H9 (cell line): ENCODE results near the gene KDM2A. TPM values are rescaled to one million over a fixed set of nuclear protein-coding genes. Genes with fewer than 3 reads are reported as not detected.

Source experiments
- DNase-seq: peaks from one replicate; pipeline ENCODE4 v3.0.0-alpha.2; 2017
- H2AFZ ChIP-seq: one replicate; pipeline ENCODE4 v1.6.1; 2013; ENCODE audit warnings: mild to moderate bottlenecking, low read length, control low read depth, moderate library complexity
- H2AK5ac ChIP-seq: 2 replicates; pipeline ENCODE4 v1.6.1; 2013; ENCODE audit warnings: low read length, control low read depth, mixed read lengths; ENCODE audit not compliant: insufficient read length
- H2BK120ac ChIP-seq: one replicate; pipeline ENCODE4 v1.6.1; 2013; ENCODE audit warnings: low read depth, mild to moderate bottlenecking, low read length, control low read depth, inconsistent platforms; ENCODE audit not compliant: poor library complexity, severe bottlenecking
- H2BK12ac ChIP-seq: 2 replicates; pipeline ENCODE4 v1.6.1; 2013; ENCODE audit warnings: low read length, control low read depth, mixed read lengths, low read depth; ENCODE audit not compliant: insufficient read length
- H2BK15ac ChIP-seq: 2 replicates; pipeline ENCODE4 v1.6.1; 2013; ENCODE audit warnings: low read depth, low read length, control low read depth
- H2BK20ac ChIP-seq: one replicate; pipeline ENCODE4 v1.6.1; 2013; ENCODE audit warnings: low read depth, mild to moderate bottlenecking, low read length, control low read depth, inconsistent platforms; ENCODE audit not compliant: poor library complexity, severe bottlenecking
- H2BK5ac ChIP-seq: 2 replicates; pipeline ENCODE4 v1.6.1; 2013; ENCODE audit warnings: low read length, control low read depth, mixed read lengths; ENCODE audit not compliant: insufficient read length
- H3K14ac ChIP-seq: 2 replicates; pipeline ENCODE4 v1.6.1; 2013; ENCODE audit warnings: low read length, control low read depth; ENCODE audit not compliant: insufficient read depth
- H3K18ac ChIP-seq: 2 replicates; pipeline ENCODE4 v1.6.1; 2013; ENCODE audit warnings: low read depth, mild to moderate bottlenecking, mixed read lengths, low read length, control low read depth; ENCODE audit not compliant: insufficient read length
- H3K23ac ChIP-seq: 2 replicates; pipeline ENCODE4 v1.6.1; 2013; ENCODE audit warnings: low read length, control low read depth, mixed read lengths, low read depth; ENCODE audit not compliant: insufficient read length
- H3K23me2 ChIP-seq: 2 replicates; pipeline ENCODE4 v1.6.1; 2013; ENCODE audit warnings: low read depth, mild to moderate bottlenecking, mixed read lengths, low read length, control low read depth; ENCODE audit not compliant: insufficient read length, poor library complexity, severe bottlenecking
- H3K27ac ChIP-seq: 2 replicates; pipeline ENCODE4 v1.5.1; 2013; ENCODE audit warnings: low read length, control low read depth, mixed read lengths, low read depth; ENCODE audit not compliant: insufficient read length
- H3K27me3 ChIP-seq: 2 replicates; pipeline ENCODE4 v1.6.1; 2013; ENCODE audit warnings: low read length, control low read depth, inconsistent platforms; ENCODE audit not compliant: insufficient read depth
- H3K4ac ChIP-seq: 2 replicates; pipeline ENCODE4 v1.6.1; 2013; ENCODE audit warnings: low read depth, mild to moderate bottlenecking, control low read depth, inconsistent platforms, low read length, moderate library complexity
- H3K4me1 ChIP-seq: 2 replicates; pipeline ENCODE4 v1.6.1; 2013; ENCODE audit warnings: low read length, control low read depth, inconsistent platforms; ENCODE audit not compliant: insufficient read depth
- H3K4me2 ChIP-seq: 2 replicates; pipeline ENCODE4 v1.6.1; 2013; ENCODE audit warnings: low read length, control low read depth, mixed read lengths; ENCODE audit not compliant: insufficient read length, insufficient read depth
- H3K56ac ChIP-seq: 2 replicates; pipeline ENCODE4 v1.6.1; 2013; ENCODE audit warnings: low read depth, mild to moderate bottlenecking, mixed read lengths, low read length, control low read depth; ENCODE audit not compliant: insufficient read length
- H3K79me1 ChIP-seq: 2 replicates; pipeline ENCODE4 v1.6.1; 2013; ENCODE audit warnings: low read depth, mild to moderate bottlenecking, moderate library complexity, low read length, control low read depth, inconsistent platforms; ENCODE audit not compliant: insufficient read depth, poor library complexity, severe bottlenecking
- H3K79me2 ChIP-seq: 2 replicates; pipeline ENCODE4 v1.6.1; 2013; ENCODE audit warnings: low read length, control low read depth, inconsistent platforms; ENCODE audit not compliant: insufficient read depth
- H3K9ac ChIP-seq: 2 replicates; pipeline ENCODE4 v1.6.1; 2013; ENCODE audit warnings: low read length, control low read depth, mixed read lengths; ENCODE audit not compliant: insufficient read length; ENCODE audit errors: extremely low read depth
- H3K9me3 ChIP-seq: one replicate; pipeline ENCODE4 v1.6.1; 2013; ENCODE audit warnings: low read depth, low read length, inconsistent platforms; ENCODE audit not compliant: control insufficient read depth
- H3T11ph ChIP-seq: one replicate; pipeline ENCODE4 v1.6.1; 2013; ENCODE audit warnings: mild to moderate bottlenecking, low read length, control low read depth, inconsistent platforms
- H4K20me1 ChIP-seq: one replicate; pipeline ENCODE4 v1.6.1; 2013; ENCODE audit not compliant: control insufficient read depth, insufficient read length, insufficient read depth
- H4K5ac ChIP-seq: 2 replicates; pipeline ENCODE4 v1.6.1; 2013; ENCODE audit warnings: low read depth, mild to moderate bottlenecking, mixed read lengths, low read length, control low read depth; ENCODE audit not compliant: insufficient read length
- H4K8ac ChIP-seq: replicated peaks from 2 replicates; pipeline ENCODE4 v1.6.1; 2013; ENCODE audit warnings: low read length, control low read depth, mixed read lengths, low read depth; ENCODE audit not compliant: insufficient read length
- H4K91ac ChIP-seq: 2 replicates; pipeline ENCODE4 v1.6.1; 2013; ENCODE audit warnings: low read depth, mild to moderate bottlenecking, moderate library complexity, mixed read lengths, low read length, control low read depth; ENCODE audit not compliant: insufficient read length
- H3K27ac Mint-ChIP-seq, 3 experiments: 2 replicates in 2 of 3; 3 replicates in 1 of 3; pipeline ENCODE4 v1.8.0; 2020 to 2021; ENCODE audit warnings: mixed read lengths in 3 of 3, mild to moderate bottlenecking in 1 of 3, moderate library complexity in 1 of 3
- H3K27me3 Mint-ChIP-seq: 2 replicates; pipeline ENCODE4 v1.8.0; 2021; ENCODE audit warnings: low read depth, mild to moderate bottlenecking, moderate library complexity, mixed read lengths
- H3K36me3 Mint-ChIP-seq, 3 experiments: 2 replicates in 2 of 3; 3 replicates in 1 of 3; pipeline ENCODE4 v1.8.0; 2020 to 2021; ENCODE audit warnings: low read depth in 3 of 3, mixed read lengths in 3 of 3; ENCODE audit not compliant: insufficient read depth in 1 of 3
- H3K4me1 Mint-ChIP-seq, 2 experiments: 2 replicates each; pipeline ENCODE4 v1.8.0; 2020; ENCODE audit warnings: mixed read lengths in 2 of 2
- H3K4me3 Mint-ChIP-seq, 2 experiments: 2 replicates in 1 of 2; 3 replicates in 1 of 2; pipeline ENCODE4 v1.8.0; 2020 to 2021; ENCODE audit warnings: mild to moderate bottlenecking in 2 of 2, mixed read lengths in 2 of 2, moderate library complexity in 1 of 2
- H3K9me3 Mint-ChIP-seq, 2 experiments: 2 replicates in 1 of 2; 3 replicates in 1 of 2; pipeline ENCODE4 v1.8.0; 2020; ENCODE audit warnings: mild to moderate bottlenecking in 2 of 2, mixed read lengths in 2 of 2, moderate library complexity in 1 of 2
- WGBS: extraction: QIAGEN DNeasy Blood & Tissue Kit; methylation state at CpG from one replicate; pipeline ENCODE4 v1.1.7; 2013; ENCODE audit warnings: missing lambda C conversion rate, low lambda C conversion rate, mixed read lengths; ENCODE audit not compliant: insufficient read length; ENCODE audit errors: extremely low coverage; 5-methylcytosine and 5-hydroxymethylcytosine counted together
- total RNA-seq: library from RNA; stranded (reverse); gene quantifications from 2 replicates; pipeline ENCODE4 v1.2.1, GENCODE V29; 2021
- TF ChIP-seq, protein P1 (sequence below): fragments of 200-600 bp; sonication (generic); conservative IDR thresholded peaks from 3 replicates; pipeline ENCODE4 v1.8.0; 2021; ENCODE audit warnings: antibody characterized with exemption, mild to moderate bottlenecking

The KDM2A gene
- total RNA-seq, 1 experiment from 2014 or later, result 85.9 TPM

GRCh38 chr11:67273260-67273990, 154.4 kb downstream of the KDM2A start:
- no peak overlapping the region for H2AFZ ChIP-seq
- H4K8ac ChIP-seq, result no peak overlapping the region
- H3K9me3 ChIP-seq, result no peaks in the 10 kb centered on the region
- H2BK15ac ChIP-seq, result no peak overlapping the region
- H2AK5ac ChIP-seq, result no peak overlapping the region
- H3K27ac ChIP-seq, result no peak overlapping the region
- H2BK120ac ChIP-seq, result no peak overlapping the region
- peaks cover 14% of the 10 kb centered on the region for H3K4me1 ChIP-seq
- no peak overlapping the region for H3K56ac ChIP-seq
- H2BK12ac ChIP-seq, result no peak overlapping the region
- TF ChIP-seq, protein P1, sequence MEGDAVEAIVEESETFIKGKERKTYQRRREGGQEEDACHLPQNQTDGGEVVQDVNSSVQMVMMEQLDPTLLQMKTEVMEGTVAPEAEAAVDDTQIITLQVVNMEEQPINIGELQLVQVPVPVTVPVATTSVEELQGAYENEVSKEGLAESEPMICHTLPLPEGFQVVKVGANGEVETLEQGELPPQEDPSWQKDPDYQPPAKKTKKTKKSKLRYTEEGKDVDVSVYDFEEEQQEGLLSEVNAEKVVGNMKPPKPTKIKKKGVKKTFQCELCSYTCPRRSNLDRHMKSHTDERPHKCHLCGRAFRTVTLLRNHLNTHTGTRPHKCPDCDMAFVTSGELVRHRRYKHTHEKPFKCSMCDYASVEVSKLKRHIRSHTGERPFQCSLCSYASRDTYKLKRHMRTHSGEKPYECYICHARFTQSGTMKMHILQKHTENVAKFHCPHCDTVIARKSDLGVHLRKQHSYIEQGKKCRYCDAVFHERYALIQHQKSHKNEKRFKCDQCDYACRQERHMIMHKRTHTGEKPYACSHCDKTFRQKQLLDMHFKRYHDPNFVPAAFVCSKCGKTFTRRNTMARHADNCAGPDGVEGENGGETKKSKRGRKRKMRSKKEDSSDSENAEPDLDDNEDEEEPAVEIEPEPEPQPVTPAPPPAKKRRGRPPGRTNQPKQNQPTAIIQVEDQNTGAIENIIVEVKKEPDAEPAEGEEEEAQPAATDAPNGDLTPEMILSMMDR, result no peak
- no peak for DNase-seq
- H3K4ac ChIP-seq, result no peak overlapping the region
- no peaks in the 10 kb centered on the region for H3K27me3 Mint-ChIP-seq
- H4K5ac ChIP-seq, result no peak overlapping the region
- peaks cover 9% of the 10 kb centered on the region; the same call in 1 of the 2 replicates for H3K79me2 ChIP-seq
- H3K23ac ChIP-seq, result no peak overlapping the region
- no peak overlapping the region for H2BK20ac ChIP-seq
- H3K18ac ChIP-seq, result no peak overlapping the region
- H2BK5ac ChIP-seq, result no peak overlapping the region
- H3K79me1 ChIP-seq, result no peaks in the 10 kb centered on the region
- H3K27ac Mint-ChIP-seq, result no peak overlapping the region
- no peaks in the 10 kb centered on the region for H3K27me3 ChIP-seq
- H3K36me3 Mint-ChIP-seq, result peaks cover 0 to 7% (median 5%) of the 10 kb centered on the region in 3 experiments; a peak in 3 of 7 replicates
- no peak overlapping the region for H4K91ac ChIP-seq
- no peaks in the 10 kb centered on the region for H4K20me1 ChIP-seq
- H3K9me3 Mint-ChIP-seq, result no peaks in the 10 kb centered on the region
- no peak overlapping the region for H3K4me2 ChIP-seq
- peaks cover 37 to 47% of the 10 kb centered on the region in 2 experiments for H3K4me1 Mint-ChIP-seq
- H3K4me3 Mint-ChIP-seq, result no peak overlapping the region
- H3K14ac ChIP-seq, result no peak overlapping the region; the same call in 1 of the 2 replicates
- WGBS, result no CpG with 5 or more reads among the region's 14 CpGs
- no peak overlapping the region for H3K9ac ChIP-seq
- H3K23me2 ChIP-seq, result peaks cover 3% of the 10 kb centered on the region
- H3T11ph ChIP-seq, result no peak overlapping the region
